OCI-LY7 (cell line): Measurements from ENCODE around the gene RPP25L.

Experiments used
- CTCF ChIP-seq: fragments of 200-600 bp; sonication (generic); conservative IDR thresholded peaks from 2 replicates; pipeline ENCODE4 v1.5.1; 2014; ENCODE audit warnings: mild to moderate bottlenecking, antibody characterized with exemption, low read length, moderate library complexity, mixed read lengths
- EZH2phosphoT487 ChIP-seq: fragments of 200-600 bp; sonication (generic); IDR thresholded peaks from 2 replicates; pipeline ENCODE4 v1.6.1; 2018; ENCODE audit warnings: low read depth, borderline replicate concordance, mild to moderate bottlenecking, mixed run types, antibody characterized with exemption, low read length, moderate library complexity, mixed read lengths

DNA sequence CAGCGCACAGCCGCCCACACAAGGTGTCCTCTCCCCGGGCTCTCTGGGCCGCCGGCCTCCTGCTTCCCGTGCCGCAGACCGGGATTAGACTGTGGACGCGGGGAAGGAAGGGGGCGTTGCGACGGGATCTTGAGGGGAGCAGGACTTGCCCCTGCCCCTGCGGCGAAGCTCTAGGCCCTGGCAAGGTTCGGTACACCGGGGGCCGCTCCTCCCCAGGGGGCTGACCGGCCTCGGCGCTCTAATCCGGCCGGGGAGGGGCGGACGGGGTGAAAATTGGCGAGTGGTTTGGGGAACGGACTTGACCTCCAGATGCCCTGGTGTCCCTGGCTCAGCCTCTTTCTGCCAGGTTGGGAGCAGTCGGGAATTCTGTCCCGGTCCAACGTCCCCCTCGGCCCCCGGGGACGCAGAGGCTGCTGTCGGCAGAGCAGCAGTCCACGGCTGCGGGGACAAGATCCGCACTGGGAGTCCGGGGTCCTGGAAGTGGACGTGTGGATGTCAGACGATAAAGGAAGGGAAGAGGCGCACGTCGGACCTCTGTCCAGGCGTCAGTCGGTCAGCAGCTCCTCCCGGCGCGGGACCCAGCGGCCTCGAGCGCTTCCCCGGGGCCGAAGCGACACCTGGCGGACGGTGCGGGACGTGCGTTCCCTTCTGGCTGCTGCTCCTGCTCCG lies 20.5 kb downstream of the RPP25L start:
- TF ChIP-seq CTCF, result peak; percentile 85
- TF ChIP-seq EZH2phosphoT487, result no peak
